ENCODE data around the gene CRABP2.

GRCh38 chr1:156742017-156742416 is 36.6 kb upstream of the CRABP2 start:
- TF ChIP-seq POLR2AphosphoS5 (IDR thresholded peaks at IDR 0.05) (no peak), CTCF (IDR thresholded peaks at IDR 0.05 in 8 of 11, conservative IDR thresholded peaks at IDR 0.05 in 3 of 11) (no peak), POLR2A (IDR thresholded peaks at IDR 0.05) (no peak)
